ENCODE results near the gene AMIGO1. TPM values are rescaled to one million over a fixed set of nuclear protein-coding genes. Genes with fewer than 3 reads are reported as not detected.

AMIGO1 gene
- total RNA-seq, 2 donors from 2014 or later, result 11.0 to 15.1 TPM

DNA sequence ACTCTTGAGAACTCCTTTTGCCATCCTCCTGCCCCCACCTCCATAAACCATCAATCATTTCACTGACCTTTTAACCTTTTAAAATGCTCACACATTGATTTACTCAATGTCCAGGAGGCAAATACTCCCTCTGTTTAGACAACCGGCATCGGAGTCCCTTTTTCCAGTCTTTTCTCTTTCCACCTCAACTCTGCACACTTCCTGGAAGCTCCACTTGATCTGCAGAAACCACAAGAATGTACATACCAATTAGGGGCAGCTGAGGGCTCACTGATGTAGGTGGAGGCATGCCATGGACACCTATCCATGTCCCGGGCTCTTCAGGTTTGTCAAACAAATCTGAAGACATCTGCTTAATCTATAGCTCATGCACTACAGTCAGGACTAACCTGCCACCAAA, 5.3 kb upstream of the AMIGO1 start:
- no peaks in the 10 kb centered on the region for H3K36me3 ChIP-seq
- TF ChIP-seq, protein P1, sequence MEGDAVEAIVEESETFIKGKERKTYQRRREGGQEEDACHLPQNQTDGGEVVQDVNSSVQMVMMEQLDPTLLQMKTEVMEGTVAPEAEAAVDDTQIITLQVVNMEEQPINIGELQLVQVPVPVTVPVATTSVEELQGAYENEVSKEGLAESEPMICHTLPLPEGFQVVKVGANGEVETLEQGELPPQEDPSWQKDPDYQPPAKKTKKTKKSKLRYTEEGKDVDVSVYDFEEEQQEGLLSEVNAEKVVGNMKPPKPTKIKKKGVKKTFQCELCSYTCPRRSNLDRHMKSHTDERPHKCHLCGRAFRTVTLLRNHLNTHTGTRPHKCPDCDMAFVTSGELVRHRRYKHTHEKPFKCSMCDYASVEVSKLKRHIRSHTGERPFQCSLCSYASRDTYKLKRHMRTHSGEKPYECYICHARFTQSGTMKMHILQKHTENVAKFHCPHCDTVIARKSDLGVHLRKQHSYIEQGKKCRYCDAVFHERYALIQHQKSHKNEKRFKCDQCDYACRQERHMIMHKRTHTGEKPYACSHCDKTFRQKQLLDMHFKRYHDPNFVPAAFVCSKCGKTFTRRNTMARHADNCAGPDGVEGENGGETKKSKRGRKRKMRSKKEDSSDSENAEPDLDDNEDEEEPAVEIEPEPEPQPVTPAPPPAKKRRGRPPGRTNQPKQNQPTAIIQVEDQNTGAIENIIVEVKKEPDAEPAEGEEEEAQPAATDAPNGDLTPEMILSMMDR (IDR thresholded peaks at IDR 0.05), result no peak
- DNase-seq (ENCODE audit: low spot score), result no peak
- H3K27ac ChIP-seq, result no peak overlapping the region
- H3K4me1 ChIP-seq, result peaks cover 0 to 8% of the 10 kb centered on the region in 2 donors
- H3K4me3 ChIP-seq, result no peak overlapping the region
- no peaks in the 10 kb centered on the region for H3K9me3 ChIP-seq
- H3K27me3 ChIP-seq, result no peaks in the 10 kb centered on the region

DNA sequence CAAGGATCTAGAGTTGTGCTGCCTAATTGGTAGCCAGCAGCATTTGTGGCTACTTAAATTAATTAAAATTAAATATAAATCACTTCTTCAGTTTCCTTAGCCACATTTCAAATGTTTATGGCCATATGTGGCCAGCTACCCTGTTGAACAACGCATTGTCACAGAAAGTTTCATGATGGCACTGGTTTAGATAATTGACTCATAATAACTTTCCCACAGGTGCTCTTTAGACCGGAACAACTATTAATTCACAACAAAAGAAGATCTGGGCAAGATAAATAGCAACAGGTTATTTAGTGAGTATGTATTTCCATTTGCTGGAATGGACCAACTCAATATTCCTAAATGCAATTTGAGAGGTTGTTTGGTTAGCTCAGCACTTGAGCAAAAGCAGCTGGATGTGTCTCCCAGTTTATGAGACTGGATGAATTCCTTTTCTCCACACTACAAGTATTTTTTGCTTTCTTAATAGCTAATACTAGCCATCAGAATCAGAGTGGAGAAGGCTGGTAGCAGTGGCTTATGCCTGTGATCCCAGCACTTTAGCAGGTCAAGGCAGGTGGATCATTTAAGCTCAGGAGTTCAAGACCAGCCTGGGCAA, 3.7 kb upstream of the AMIGO1 start:
- H3K27me3 ChIP-seq, result no peaks in the 10 kb centered on the region
- H3K27ac ChIP-seq, result no peak overlapping the region
- no peak overlapping the region for H3K4me3 ChIP-seq
- TF ChIP-seq, protein P1 (IDR thresholded peaks at IDR 0.05), result no peak
- H3K9me3 ChIP-seq, result no peaks in the 10 kb centered on the region
- DNase-seq (ENCODE audit: low spot score), result no peak
- peaks cover 0 to 19% of the 10 kb centered on the region in 2 donors for H3K4me1 ChIP-seq
- no peaks in the 10 kb centered on the region for H3K36me3 ChIP-seq

GRCh38 chr1:109508873-109509175, 703 bp downstream of the AMIGO1 start:
- no peaks in the 10 kb centered on the region for H3K9me3 ChIP-seq
- H3K4me3 ChIP-seq, result peak overlapping the region; percentile 69 to 77
- no peaks in the 10 kb centered on the region for H3K27me3 ChIP-seq
- DNase-seq (ENCODE audit: low spot score), result no peak
- H3K27ac ChIP-seq, result no peak overlapping the region
- H3K4me1 ChIP-seq, result peaks cover 0 to 19% of the 10 kb centered on the region in 2 donors
- TF ChIP-seq, protein P1 (IDR thresholded peaks at IDR 0.05), result no peak
- H3K36me3 ChIP-seq, result no peaks in the 10 kb centered on the region

GRCh38 chr1:109508001-109508872, 1.3 kb downstream of the AMIGO1 start:
- no peaks in the 10 kb centered on the region for H3K9me3 ChIP-seq
- H3K4me1 ChIP-seq, result peaks cover 0 to 19% of the 10 kb centered on the region in 2 donors
- no peak overlapping the region for H3K27ac ChIP-seq
- H3K4me3 ChIP-seq, result peak overlapping the region in 1 of 2 donors; percentile 77
- H3K27me3 ChIP-seq, result no peaks in the 10 kb centered on the region
- TF ChIP-seq, protein P1 (IDR thresholded peaks at IDR 0.05), result no peak
- no peak for DNase-seq (ENCODE audit: low spot score)
- H3K36me3 ChIP-seq, result no peaks in the 10 kb centered on the region

DNA sequence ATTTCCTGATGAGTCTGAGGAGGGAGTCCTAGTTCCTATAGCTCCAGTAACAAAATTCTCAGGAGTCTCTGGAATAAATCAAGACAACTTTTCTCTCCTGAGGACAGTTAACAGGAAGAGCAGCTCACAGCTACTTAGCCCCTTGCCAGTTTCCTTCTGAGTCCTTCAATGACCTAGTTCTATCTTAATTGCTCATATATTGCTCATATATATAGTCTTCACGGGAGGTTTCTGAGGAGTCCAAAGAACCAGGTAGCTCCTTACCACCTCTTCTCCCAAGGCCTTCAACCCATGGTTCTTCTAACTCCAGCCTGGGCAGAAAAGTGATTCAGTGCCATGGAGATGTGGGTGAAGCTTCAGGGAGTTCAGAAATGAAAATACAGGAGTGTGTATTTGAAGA, 4.6 kb downstream of the AMIGO1 start:
- no peak overlapping the region for H3K4me3 ChIP-seq
- no peaks in the 10 kb centered on the region for H3K27me3 ChIP-seq
- no peaks in the 10 kb centered on the region for H3K9me3 ChIP-seq
- H3K36me3 ChIP-seq, result no peaks in the 10 kb centered on the region
- no peak overlapping the region for H3K27ac ChIP-seq
- peaks cover 0 to 12% of the 10 kb centered on the region in 2 donors for H3K4me1 ChIP-seq
- TF ChIP-seq, protein P1 (IDR thresholded peaks at IDR 0.05), result no peak
- DNase-seq (ENCODE audit: low spot score), result no peak
